Endothelial cell of umbilical vein (primary cell): ENCODE measurements around the gene HTRA2. TPM values are rescaled to one million over a fixed set of nuclear protein-coding genes. Genes with fewer than 3 reads are reported as not detected.

ENCODE experiments used
- BruUV-seq: library from RNA; stranded (reverse); fragments of 400-500 nt; replicated peaks from 2 replicates; lab custom pipeline; 2021; lab: Mats Ljungman, UMichigan
- CTCF ChIA-PET: fragments of 300-600, 350-600 bp; sonication (Branson Sonifier 250); formaldehyde crosslinking; loops from one replicate; lab custom pipeline; 2021; ENCODE audit warnings: antibody characterized with exemption, inconsistent platforms; lab: Charles Lee
- POLR2A ChIA-PET: fragments of 300-600, 350-600 bp; sonication (Branson Sonifier 250); formaldehyde crosslinking; loops from one replicate; lab custom pipeline; 2021; ENCODE audit warnings: antibody characterized with exemption, inconsistent platforms; lab: Charles Lee
- DNase-seq: peaks from one replicate; pipeline ENCODE4 v3.0.0-alpha.2; 2011; ENCODE audit warnings: low read depth, low spot score
- FAIRE-seq: peaks from 2 replicates; lab custom pipeline; 2011; peaks lifted over from hg19 to GRCh38; lab: Jason Lieb, UNC
- H2AFZ ChIP-seq: 2 replicates; pipeline ENCODE4 v1.6.0; 2012; ENCODE audit warnings: low read depth, low read length, control low read depth, inconsistent platforms
- H3K27ac ChIP-seq: 2 replicates; pipeline ENCODE4 v1.5.1; 2011; ENCODE audit warnings: low read depth, mild to moderate bottlenecking, control low read depth, low read length, moderate library complexity; ENCODE audit not compliant: insufficient read depth
- H3K27me3 ChIP-seq, 2 experiments: 2 replicates each; pipeline versions ENCODE4 v1.6.0 to v1.6.1; 2011; ENCODE audit warnings: low read length in 2 of 2, mixed read lengths in 1 of 2; ENCODE audit not compliant: control insufficient read depth in 2 of 2, insufficient read depth in 2 of 2
- H3K36me3 ChIP-seq, 2 experiments: 2 replicates in 1 of 2; 3 replicates in 1 of 2; pipeline ENCODE4 v1.5.1; 2011; ENCODE audit warnings: low read length in 2 of 2, mild to moderate bottlenecking in 1 of 2, moderate library complexity in 1 of 2; ENCODE audit not compliant: control insufficient read depth in 2 of 2, insufficient read depth in 2 of 2; ENCODE audit errors: extremely low read depth in 1 of 2
- H3K4me1 ChIP-seq: 3 replicates; pipeline ENCODE4 v1.5.1; 2011; ENCODE audit warnings: mild to moderate bottlenecking, low read length; ENCODE audit not compliant: control insufficient read depth, insufficient read depth; ENCODE audit errors: extremely low read depth
- H3K4me2 ChIP-seq: 2 replicates; pipeline ENCODE4 v1.6.1; 2011; ENCODE audit warnings: low read length, control low read depth, mixed read lengths; ENCODE audit not compliant: insufficient read depth
- H3K4me3 ChIP-seq, 3 experiments: fragments of 200-600 bp in 1 of 3; sonication (generic), shearing (Covaris generic) in 1 of 3; replicated peaks in 1 of 3; 2 replicates each; pipeline ENCODE4 v1.5.1; 2011 to 2016; ENCODE audit warnings: control low read depth in 3 of 3, low read length in 3 of 3, mild to moderate bottlenecking in 2 of 3, inconsistent platforms in 1 of 3, low read depth in 1 of 3, moderate library complexity in 1 of 3; ENCODE audit not compliant: insufficient read depth in 1 of 3
- H3K79me2 ChIP-seq: 2 replicates; pipeline ENCODE4 v1.6.0; 2012; ENCODE audit warnings: low read length, inconsistent platforms; ENCODE audit not compliant: control insufficient read depth, insufficient read depth
- H3K9ac ChIP-seq: replicated peaks from 2 replicates; pipeline ENCODE3; 2011; ENCODE audit warnings: low read length, control low read depth; ENCODE audit not compliant: insufficient read depth; ENCODE audit errors: extremely low read depth
- H3K9me1 ChIP-seq: replicated peaks from 3 replicates; pipeline ENCODE4 v1.6.0; 2011; ENCODE audit warnings: mild to moderate bottlenecking, low read length; ENCODE audit not compliant: control insufficient read depth, insufficient read depth; ENCODE audit errors: extremely low read depth
- H3K9me3 ChIP-seq: replicated peaks from 2 replicates; pipeline ENCODE4 v1.5.1; 2012; ENCODE audit warnings: low read length, inconsistent platforms; ENCODE audit not compliant: control insufficient read depth, insufficient read depth
- H4K20me1 ChIP-seq: replicated peaks from 2 replicates; pipeline ENCODE3; 2011; ENCODE audit warnings: mild to moderate bottlenecking, low read length; ENCODE audit not compliant: control insufficient read depth, insufficient read depth; ENCODE audit errors: extremely low read depth
- CTCF ChIP-seq, 2 donors: IDR thresholded peaks; 1 replicate in 1 of 2; 2 replicates in 1 of 2; pipeline ENCODE4 v1.5.1; 2011; ENCODE audit warnings: low read length in 2 of 2, mild to moderate bottlenecking in 2 of 2, moderate library complexity in 2 of 2, control low read depth in 1 of 2, inconsistent platforms in 1 of 2, low read depth in 1 of 2; ENCODE audit not compliant: insufficient read depth in 1 of 2; ENCODE audit errors: extremely low read depth in 1 of 2
- EZH2 ChIP-seq: IDR thresholded peaks from 2 replicates; pipeline ENCODE4 v1.6.1; 2012; ENCODE audit warnings: borderline replicate concordance, low read depth, mild to moderate bottlenecking, moderate library complexity, low read length, inconsistent platforms; ENCODE audit not compliant: severe bottlenecking
- FOS ChIP-seq: IDR thresholded peaks from 2 replicates; pipeline ENCODE4 v1.6.1; 2011; ENCODE audit warnings: mild to moderate bottlenecking, low read length, moderate library complexity, borderline replicate concordance; ENCODE audit not compliant: insufficient read depth
- GATA2 ChIP-seq: IDR thresholded peaks from 2 replicates; pipeline ENCODE4 v1.7.0; 2011; ENCODE audit warnings: low read depth, mild to moderate bottlenecking, moderate library complexity, mixed read lengths, low read length; ENCODE audit not compliant: insufficient read length, insufficient read depth
- JUN ChIP-seq: IDR thresholded peaks from 2 replicates; pipeline ENCODE4 v1.6.1; 2011; ENCODE audit warnings: borderline replicate concordance, low read depth; ENCODE audit not compliant: insufficient read length, insufficient read depth
- MAX ChIP-seq: IDR thresholded peaks from 2 replicates; pipeline ENCODE4 v1.6.1; 2011; ENCODE audit not compliant: insufficient read depth, insufficient read length
- MYC ChIP-seq: IDR thresholded peaks from one replicate; pipeline ENCODE4 v1.6.1; 2011; ENCODE audit warnings: mild to moderate bottlenecking, low read depth, low read length
- POLR2A ChIP-seq: IDR thresholded peaks from 2 replicates; pipeline ENCODE4 v1.6.1; 2012; ENCODE audit warnings: low read depth, mild to moderate bottlenecking, control low read depth, low read length
- POLR2AphosphoS5 ChIP-seq: IDR thresholded peaks from 2 replicates; pipeline ENCODE4 v1.6.1; 2012; ENCODE audit warnings: low read depth, mild to moderate bottlenecking, control low read depth, low read length, moderate library complexity; ENCODE audit not compliant: insufficient read depth
- dilution Hi-C: fragments of 300-500 bp; cut with MboI; formaldehyde crosslinking; loops from one replicate; pipeline ENCODE4 v1.15.0; 2019; ENCODE audit warnings: low sequenced_read_pairs; ENCODE audit not compliant: extremely low pct_ligation_motif_present
- intact Hi-C: fragments of 100-400 bp; cut with micrococcal nuclease; formaldehyde crosslinking; loops from one replicate; pipeline ENCODE4 v1.10.0; 2022
- polyA plus RNA-seq, 4 experiments: library from polyadenylated mRNA; depleted of rRNA in 3 of 4; stranded (reverse) in 3 of 4; unstranded in 1 of 4; fragments of >200 nt; gene quantifications; 2 replicates each; pipeline versions ENCODE4 v1.2.1 to v1.2.3, GENCODE V29; 2011 to 2012; ENCODE audit warnings: missing spikeins in 1 of 4
- total RNA-seq: library from RNA; stranded (reverse); gene quantifications from 2 replicates; pipeline ENCODE4 v1.2.3, GENCODE V29; 2021

Gene HTRA2
- total and polyA plus RNA-seq, 2 donors (not counting 3 experiments of a cell fraction or from before 2014, with no cell fraction given), result 34.3 to 54.1 TPM

GRCh38 chr2:74578408-74578807, 48.7 kb downstream of the HTRA2 start:
- dilution Hi-C loops (no loop called here), intact Hi-C loops (no loop called here)
- no peaks in the 10 kb centered on the region for H3K79me2 ChIP-seq
- H3K9ac ChIP-seq, result no peak overlapping the region
- no peak overlapping the region for H2AFZ ChIP-seq
- CTCF ChIA-PET, result interaction anchor here (1.0 to 1.8 kb wide), 2 partner anchors 71 to 96 kb away, joined by 4 to 6 read pairs; partner anchors contain the start of genes CCDC142, PCGF1 and TTC31
- no peak overlapping the region for H3K4me3 ChIP-seq
- BruUV-seq, result no TSS peak
- peaks cover 7% of the 10 kb centered on the region for H3K4me1 ChIP-seq
- peaks cover 8 to 9% of the 10 kb centered on the region in 2 experiments for H3K27me3 ChIP-seq
- no peaks in the 10 kb centered on the region for H4K20me1 ChIP-seq
- DNase-seq (no peak), FAIRE-seq (no peak)
- H3K4me2 ChIP-seq, result no peak overlapping the region
- no peaks in the 10 kb centered on the region for H3K9me3 ChIP-seq
- no peaks in the 10 kb centered on the region for H3K36me3 ChIP-seq
- no peak overlapping the region for H3K27ac ChIP-seq
- TF ChIP-seq MYC (no peak), POLR2AphosphoS5 (no peak), EZH2 (no peak), MAX (no peak), CTCF (IDR thresholded peaks at IDR 0.05; ENCODE audit: extremely low read depth in 1 of 2, insufficient read depth in 1 of 2, low read depth in 1 of 2, low read length in 2 of 2) (no peak), FOS (no peak), GATA2 (no peak), POLR2A (no peak), JUN (no peak)
- no peaks in the 10 kb centered on the region for H3K9me1 ChIP-seq
- POLR2A ChIA-PET, result interaction anchor here (0.6 kb wide), 1 partner anchor 552 kb away, joined by 3 read pairs; no protein-coding TSS in a partner anchor
